GM18508 (cell line): ENCODE measurements around the gene DDO.
"Not testable (repeated sequence)": the region's sequence is repeated elsewhere in the genome, so short reads cannot be mapped to it uniquely, and the experiment has no call there.

ENCODE experiments used
- ATAC-seq: cut with Tn5 transposase; IDR thresholded peaks from one replicate; pipeline ENCODE4 v1.9.1; 2021; ENCODE audit warnings: moderate number of reproducible peaks; ENCODE audit not compliant: insufficient read depth, unreplicated experiment

Gene DDO

DNA sequence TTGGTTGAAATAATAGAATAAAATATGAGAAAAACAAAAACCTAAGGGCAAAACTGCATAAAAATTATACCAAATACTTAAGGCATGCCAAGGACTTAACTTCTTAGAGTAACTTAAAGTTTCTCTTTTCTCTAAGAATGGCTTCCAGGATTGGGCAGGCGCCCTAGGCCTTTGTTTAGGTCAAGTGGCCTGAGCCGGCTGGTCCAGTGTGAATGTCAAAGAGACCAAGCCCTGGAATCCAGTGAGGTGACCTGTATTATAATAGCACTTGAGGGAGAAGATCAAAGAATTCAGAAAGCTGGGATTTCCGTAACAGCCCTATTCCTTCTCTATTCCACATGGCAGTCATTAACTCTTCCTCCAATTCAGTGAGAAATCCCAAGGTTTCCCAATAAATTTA lies 63.8 kb downstream of the DDO start:
- ATAC-seq = no peak

DNA sequence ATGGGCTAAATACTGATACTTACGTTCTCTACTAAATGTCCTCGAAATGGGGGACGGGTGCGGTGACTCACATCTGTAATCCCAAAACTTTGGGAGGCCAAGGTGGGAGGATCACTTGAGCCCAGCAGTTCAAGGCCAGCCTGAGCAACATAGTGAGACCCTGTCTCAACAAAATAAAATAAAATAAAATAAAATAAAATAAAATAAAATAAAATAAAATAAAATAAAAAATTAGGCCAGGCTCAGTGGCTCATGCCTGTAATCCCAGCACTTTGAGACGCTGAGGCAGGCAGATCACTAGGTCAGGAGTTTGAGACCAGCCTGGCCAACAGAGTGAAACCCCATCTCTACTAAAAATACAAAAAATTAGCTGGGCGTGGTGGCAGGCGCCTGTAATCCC lies 64.8 kb downstream of the DDO start:
- ATAC-seq = not testable (repeated sequence)

DNA sequence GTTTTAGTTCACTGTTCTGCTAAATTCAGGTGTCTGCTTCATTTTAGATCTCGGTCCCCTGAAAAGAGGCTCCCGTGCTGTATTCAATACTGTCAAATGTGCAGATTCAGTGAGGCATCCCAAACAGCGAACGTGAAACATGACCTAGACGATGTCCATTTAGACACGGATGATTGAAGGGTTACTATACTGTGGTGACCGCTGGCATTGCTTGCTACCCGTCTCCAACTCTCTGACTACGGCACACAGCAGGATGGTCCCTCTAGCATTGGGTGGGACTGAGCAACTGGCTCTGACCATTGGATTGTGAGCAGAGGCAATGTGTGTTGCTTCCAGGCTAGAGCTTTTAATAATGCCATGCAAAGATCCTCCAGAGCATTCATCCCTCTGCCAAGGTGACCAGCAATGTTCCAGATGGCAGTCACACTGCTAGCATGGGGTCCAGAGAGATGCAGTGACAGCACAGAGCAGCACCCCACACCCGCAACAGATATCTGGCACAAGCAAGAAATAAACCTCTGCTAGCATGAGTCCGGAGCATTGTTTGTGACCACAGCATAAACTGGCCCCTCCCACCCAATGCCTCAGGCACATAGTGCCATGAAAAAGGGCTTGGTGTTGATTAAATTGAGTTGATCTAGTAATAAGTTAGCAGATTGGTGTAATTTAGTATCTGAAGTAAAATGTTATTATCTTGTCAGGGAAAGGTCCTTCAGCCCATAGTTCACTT lies 66.2 kb downstream of the DDO start:
- ATAC-seq = no peak

DNA sequence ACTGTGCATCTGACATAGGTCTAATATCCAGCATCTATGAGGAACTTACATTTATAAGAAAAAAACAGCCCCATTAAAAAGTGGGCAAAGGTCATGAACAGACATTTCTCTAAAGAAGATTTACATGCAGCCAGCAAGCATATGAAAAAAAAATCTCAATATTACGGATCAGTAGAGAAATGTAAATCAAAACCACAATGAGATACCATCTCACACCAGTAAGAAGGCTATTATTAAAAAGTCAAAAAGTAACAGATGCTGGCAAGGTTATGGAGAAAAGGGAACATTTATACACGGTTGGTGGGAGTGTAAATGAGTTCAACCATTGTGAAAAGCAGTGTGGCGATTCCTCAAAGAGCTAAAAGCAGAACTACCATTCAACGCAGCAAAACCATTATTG lies 70.3 kb downstream of the DDO start:
- ATAC-seq = no peak

DNA sequence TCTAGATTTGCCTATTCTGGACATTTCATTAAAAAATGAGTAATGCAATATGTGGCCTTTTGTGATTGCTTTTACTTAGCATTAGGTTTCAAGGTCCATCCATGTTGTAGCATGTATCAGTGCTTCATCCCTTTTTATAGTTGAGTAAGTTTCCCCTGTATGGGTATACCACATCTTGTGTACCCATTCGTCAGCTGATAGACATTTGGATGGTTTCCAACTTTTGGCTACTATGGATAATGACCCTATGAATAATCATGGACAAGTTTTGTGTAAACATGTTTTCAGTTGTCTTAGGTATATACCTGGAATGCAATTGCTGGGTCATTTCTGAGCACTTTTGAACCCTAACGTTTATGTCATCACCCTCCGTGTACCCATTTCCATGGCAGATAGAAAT lies 72.6 kb downstream of the DDO start:
- ATAC-seq = no peak
